Activated T-helper 1 cell treated with anti-CD3 and anti-CD28 coated beads, Interleukin-12 subunit alpha, Interleukin-12 subunit beta, Interleukin-2, Interleukin-4 antibody, amounts not matched to agents 30 ng/mL and 10 ng/mL and 1 ng/mL, durations not matched to agents 14 hours and 24 hours and 36 hours (primary cell): ENCODE data around the gene ANK3. TPM values are rescaled to one million over a fixed set of nuclear protein-coding genes. Genes with fewer than 3 reads are reported as not detected.

ENCODE experiments used
- DNase-seq: peaks from one replicate; pipeline ENCODE4 v3.0.0; 2021; ENCODE audit warnings: low spot score
- H3K27ac Mint-ChIP-seq: one replicate; pipeline ENCODE4 v1.8.0; 2021; ENCODE audit warnings: mild to moderate bottlenecking, mixed read lengths
- H3K27me3 Mint-ChIP-seq: one replicate; pipeline ENCODE4 v1.8.0; 2022; ENCODE audit warnings: mild to moderate bottlenecking, moderate library complexity, mixed read lengths; ENCODE audit not compliant: insufficient read depth
- H3K36me3 Mint-ChIP-seq: one replicate; pipeline ENCODE4 v1.8.0; 2021; ENCODE audit warnings: low read depth, mixed read lengths
- H3K4me1 Mint-ChIP-seq: one replicate; pipeline ENCODE4 v1.8.0; 2021; ENCODE audit warnings: low read depth, mixed read lengths
- H3K4me3 Mint-ChIP-seq: one replicate; pipeline ENCODE4 v1.8.0; 2021; ENCODE audit warnings: mild to moderate bottlenecking, moderate library complexity, mixed read lengths
- H3K9me3 Mint-ChIP-seq: one replicate; pipeline ENCODE4 v1.8.0; 2021; ENCODE audit warnings: mixed read lengths
- intact Hi-C: fragments of 100-400 bp; cut with micrococcal nuclease; formaldehyde crosslinking; loops from one replicate; pipeline ENCODE4 v1.15.1; 2024
- total RNA-seq: library from RNA; stranded (reverse); gene quantifications from 2 replicates; pipeline ENCODE4 v1.2.3, GENCODE V29; 2022

ANK3 gene
- total RNA-seq, 1 donor from 2014 or later: 26.8 TPM

- no peak for DNase-seq
- Mint-ChIP-seq H3K9me3 (peaks cover 21% of the 10 kb centered on the region), H3K4me1 (peaks cover 29% of the 10 kb centered on the region), H3K36me3 (peaks cover 16% of the 10 kb centered on the region), H3K27ac (no peak overlapping the region), H3K4me3 (no peak overlapping the region), H3K27me3 (peaks cover 7% of the 10 kb centered on the region)
- intact Hi-C loops: no loop called here
These were observed 393.8 kb downstream of the ANK3 start for GRCh38 chr10:59995862-59996261.

GRCh38 chr10:59993931-59994330, 395.7 kb downstream of the ANK3 start:
- H3K4me3 Mint-ChIP-seq: no peak overlapping the region
- peaks cover 16% of the 10 kb centered on the region for H3K4me1 Mint-ChIP-seq
- DNase-seq: no peak
- H3K27ac Mint-ChIP-seq: no peak overlapping the region
- peaks cover 15% of the 10 kb centered on the region for H3K27me3 Mint-ChIP-seq
- H3K36me3 Mint-ChIP-seq: peaks cover 3% of the 10 kb centered on the region
- peaks cover 4% of the 10 kb centered on the region for H3K9me3 Mint-ChIP-seq
- intact Hi-C loops: no loop called here

- H3K9me3 Mint-ChIP-seq: peaks cover 7% of the 10 kb centered on the region
- intact Hi-C loops: no loop called here
- H3K27me3 Mint-ChIP-seq: peaks cover 22% of the 10 kb centered on the region
- H3K4me1 Mint-ChIP-seq: peaks cover 9% of the 10 kb centered on the region
- no peak for DNase-seq
- peaks cover 1% of the 10 kb centered on the region for H3K36me3 Mint-ChIP-seq
- peak overlapping the region; percentile 58 for H3K4me3 Mint-ChIP-seq
- no peak overlapping the region for H3K27ac Mint-ChIP-seq
These were observed 398.0 kb downstream of the ANK3 start for GRCh38 chr10:59991661-59992060.

- DNase-seq: no peak
- no peak overlapping the region for H3K27ac Mint-ChIP-seq
- intact Hi-C loops: no loop called here
- H3K4me1 Mint-ChIP-seq: peaks cover 9% of the 10 kb centered on the region
- peaks cover 1% of the 10 kb centered on the region for H3K36me3 Mint-ChIP-seq
- H3K4me3 Mint-ChIP-seq: no peak overlapping the region
- peaks cover 7% of the 10 kb centered on the region for H3K9me3 Mint-ChIP-seq
- H3K27me3 Mint-ChIP-seq: peaks cover 22% of the 10 kb centered on the region
These were observed 398.6 kb downstream of the ANK3 start for GRCh38 chr10:59991117-59991516.

GRCh38 chr10:59985639-59986038, 404.0 kb downstream of the ANK3 start:
- H3K4me1 Mint-ChIP-seq: no peaks in the 10 kb centered on the region
- peaks cover 19% of the 10 kb centered on the region for H3K27me3 Mint-ChIP-seq
- DNase-seq: no peak
- peaks cover 1% of the 10 kb centered on the region for H3K36me3 Mint-ChIP-seq
- no peak overlapping the region for H3K27ac Mint-ChIP-seq
- no peak overlapping the region for H3K4me3 Mint-ChIP-seq
- H3K9me3 Mint-ChIP-seq: peaks cover 7% of the 10 kb centered on the region
- intact Hi-C loops: no loop called here

GRCh38 chr10:59984415-59984814, 405.3 kb downstream of the ANK3 start:
- peaks cover 1% of the 10 kb centered on the region for H3K36me3 Mint-ChIP-seq
- no peaks in the 10 kb centered on the region for H3K4me1 Mint-ChIP-seq

GRCh38 chr10:59980356-59980755, 409.3 kb downstream of the ANK3 start:
- peaks cover 22% of the 10 kb centered on the region for H3K9me3 Mint-ChIP-seq
- intact Hi-C loops: no loop called here
- no peak overlapping the region for H3K27ac Mint-ChIP-seq
- no peaks in the 10 kb centered on the region for H3K4me1 Mint-ChIP-seq
- no peak for DNase-seq
- no peaks in the 10 kb centered on the region for H3K36me3 Mint-ChIP-seq
- H3K4me3 Mint-ChIP-seq: no peak overlapping the region
- H3K27me3 Mint-ChIP-seq: peaks cover 1% of the 10 kb centered on the region

More at GRCh38 chr10:59984415-59984814, 405.3 kb downstream of the ANK3 start:
- H3K9me3 Mint-ChIP-seq: peaks cover 7% of the 10 kb centered on the region
- H3K4me3 Mint-ChIP-seq: no peak overlapping the region
- peaks cover 15% of the 10 kb centered on the region for H3K27me3 Mint-ChIP-seq
- H3K27ac Mint-ChIP-seq: no peak overlapping the region
- DNase-seq: no peak
- intact Hi-C loops: no loop called here

- H3K9me3 Mint-ChIP-seq: peaks cover 22% of the 10 kb centered on the region
- intact Hi-C loops: no loop called here
These were observed 412.2 kb downstream of the ANK3 start for GRCh38 chr10:59977486-59977885.

GRCh38 chr10:59976909-59977308, 412.8 kb downstream of the ANK3 start:
- Mint-ChIP-seq H3K27me3 (peaks cover 4% of the 10 kb centered on the region), H3K4me1 (no peaks in the 10 kb centered on the region), H3K36me3 (no peaks in the 10 kb centered on the region), H3K9me3 (peaks cover 22% of the 10 kb centered on the region), H3K4me3 (no peak overlapping the region), H3K27ac (no peak overlapping the region)
- DNase-seq: no peak
- intact Hi-C loops: no loop called here

More at GRCh38 chr10:59977486-59977885, 412.2 kb downstream of the ANK3 start:
- H3K27me3 Mint-ChIP-seq: peaks cover 4% of the 10 kb centered on the region
- DNase-seq: no peak
- H3K36me3 Mint-ChIP-seq: no peaks in the 10 kb centered on the region
- no peak overlapping the region for H3K27ac Mint-ChIP-seq
- no peak overlapping the region for H3K4me3 Mint-ChIP-seq
- H3K4me1 Mint-ChIP-seq: no peaks in the 10 kb centered on the region
